MM.1S (cell line): ENCODE data around the gene PAOX.

ENCODE experiments used
- EZH2 ChIP-seq: fragments of 300-600 bp; sonication (generic); optimal IDR thresholded peaks from 2 replicates; pipeline ENCODE3; 2017; ENCODE audit warnings: low read depth, mild to moderate bottlenecking, antibody characterized with exemption, low read length, mixed read lengths
- TF ChIP-seq, protein P1 (sequence below): fragments of 300-600 bp; sonication (generic); IDR thresholded peaks from 2 replicates; pipeline ENCODE4 v1.5.1; 2016; ENCODE audit warnings: antibody characterized with exemption, low read length, mixed read lengths

DNA sequence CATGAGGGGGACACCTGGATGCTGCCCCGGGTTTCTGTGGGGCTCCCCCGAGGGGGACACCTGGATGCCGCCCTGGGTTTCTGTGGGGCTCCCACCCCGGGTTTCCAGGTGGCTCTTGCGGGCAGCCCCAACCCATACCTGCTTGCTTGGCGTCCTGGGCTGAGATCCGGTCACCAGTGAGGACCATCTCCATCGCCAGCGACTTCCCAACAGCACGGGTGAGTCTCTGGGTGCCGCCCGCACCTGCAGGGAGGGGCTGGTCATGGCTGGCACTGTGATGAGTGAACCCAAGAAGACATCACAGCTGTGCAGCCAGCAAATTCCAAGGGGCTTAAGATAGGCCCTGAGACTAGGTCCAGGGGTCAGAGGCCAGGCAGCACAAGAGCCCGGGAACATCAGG lies 12.3 kb upstream of the PAOX start:
- TF ChIP-seq, protein P1, sequence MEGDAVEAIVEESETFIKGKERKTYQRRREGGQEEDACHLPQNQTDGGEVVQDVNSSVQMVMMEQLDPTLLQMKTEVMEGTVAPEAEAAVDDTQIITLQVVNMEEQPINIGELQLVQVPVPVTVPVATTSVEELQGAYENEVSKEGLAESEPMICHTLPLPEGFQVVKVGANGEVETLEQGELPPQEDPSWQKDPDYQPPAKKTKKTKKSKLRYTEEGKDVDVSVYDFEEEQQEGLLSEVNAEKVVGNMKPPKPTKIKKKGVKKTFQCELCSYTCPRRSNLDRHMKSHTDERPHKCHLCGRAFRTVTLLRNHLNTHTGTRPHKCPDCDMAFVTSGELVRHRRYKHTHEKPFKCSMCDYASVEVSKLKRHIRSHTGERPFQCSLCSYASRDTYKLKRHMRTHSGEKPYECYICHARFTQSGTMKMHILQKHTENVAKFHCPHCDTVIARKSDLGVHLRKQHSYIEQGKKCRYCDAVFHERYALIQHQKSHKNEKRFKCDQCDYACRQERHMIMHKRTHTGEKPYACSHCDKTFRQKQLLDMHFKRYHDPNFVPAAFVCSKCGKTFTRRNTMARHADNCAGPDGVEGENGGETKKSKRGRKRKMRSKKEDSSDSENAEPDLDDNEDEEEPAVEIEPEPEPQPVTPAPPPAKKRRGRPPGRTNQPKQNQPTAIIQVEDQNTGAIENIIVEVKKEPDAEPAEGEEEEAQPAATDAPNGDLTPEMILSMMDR: no peak
- no peak for TF ChIP-seq EZH2
